Measurements from ENCODE around the gene ZNF280A. TPM values are rescaled to one million over a fixed set of nuclear protein-coding genes. Genes with fewer than 3 reads are reported as not detected.

Gene ZNF280A
- total RNA-seq, 3 donors from 2014 or later, result not detected

DNA sequence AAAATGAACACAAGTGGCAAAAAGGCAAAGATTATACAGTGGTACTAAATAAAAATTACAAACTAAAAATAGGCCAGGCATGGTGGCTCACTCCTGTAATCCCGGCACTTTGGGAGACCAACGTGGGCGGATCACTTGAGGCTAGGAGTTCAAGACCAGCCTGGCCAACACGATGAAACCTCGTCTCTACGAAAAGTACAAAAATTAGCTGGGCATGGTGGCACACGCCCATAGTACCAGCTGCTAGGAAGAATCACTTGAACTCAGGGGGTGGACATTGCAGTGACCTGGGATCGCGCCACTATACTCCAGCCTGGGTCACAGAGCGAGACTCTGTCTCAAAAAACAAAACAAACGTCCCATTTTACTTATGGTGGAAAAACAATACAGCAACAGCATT is 36.0 kb downstream of the ZNF280A start:
- Histone ChIP-seq H3K9me3 (no peaks in the 10 kb centered on the region), H3K27me3 (no peaks in the 10 kb centered on the region), H3K4me3 (no peak overlapping the region), H3K36me3 (no peaks in the 10 kb centered on the region), H3K27ac (no peak overlapping the region), H3K4me1 (no peaks in the 10 kb centered on the region)
- TF ChIP-seq POLR2AphosphoS5 (IDR thresholded peaks at IDR 0.05), result no peak
- TF ChIP-seq POLR2A (IDR thresholded peaks at IDR 0.05), result no peak
- no peak for TF ChIP-seq CTCF (IDR thresholded peaks at IDR 0.05)
- no peak for DNase-seq (ENCODE audit: low spot score in 2 of 2)
- intact Hi-C loops (cut with DNase I; ENCODE audit: low total_unique reads), result no loop called here

GRCh38 chr22:22480940-22481339 is 39.1 kb downstream of the ZNF280A start:
- H3K27ac ChIP-seq, result no peak overlapping the region
- no peaks in the 10 kb centered on the region for H3K4me1 ChIP-seq
- no peak for TF ChIP-seq POLR2AphosphoS5 (IDR thresholded peaks at IDR 0.05)
- TF ChIP-seq POLR2A (IDR thresholded peaks at IDR 0.05), result no peak
- TF ChIP-seq CTCF (IDR thresholded peaks at IDR 0.05), result no peak
- H3K36me3 ChIP-seq, result no peaks in the 10 kb centered on the region
- no peaks in the 10 kb centered on the region for H3K9me3 ChIP-seq
- no peaks in the 10 kb centered on the region for H3K27me3 ChIP-seq
- intact Hi-C loops (cut with DNase I; ENCODE audit: low total_unique reads), result no loop called here
- H3K4me3 ChIP-seq, result no peak overlapping the region
- DNase-seq (ENCODE audit: low spot score in 2 of 2), result no peak

DNA sequence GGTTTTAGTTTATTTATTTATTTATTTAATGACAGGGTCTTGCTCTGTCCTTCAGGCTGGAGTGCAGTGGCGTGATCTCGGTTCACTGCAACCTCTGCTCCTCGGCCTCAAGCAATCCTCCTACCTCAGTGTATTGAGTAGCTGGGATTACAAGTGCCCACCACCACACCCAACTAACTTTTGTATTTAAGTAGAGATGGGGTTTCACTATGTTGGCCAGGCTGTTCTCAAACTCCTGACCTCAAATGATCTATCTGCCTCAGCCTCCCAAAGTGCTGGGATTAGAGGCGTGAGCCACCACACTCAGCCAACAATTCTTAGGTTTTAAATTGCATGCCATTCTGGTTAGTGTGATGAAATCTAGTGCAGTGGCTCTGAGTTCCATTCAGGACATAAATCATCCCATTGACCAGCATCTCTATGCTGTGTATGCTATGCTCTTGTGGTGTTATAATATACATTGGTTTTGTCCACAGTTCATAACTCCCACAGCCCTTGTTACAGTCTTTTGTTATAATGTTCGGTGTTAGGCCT is 40.0 kb downstream of the ZNF280A start:
- Histone ChIP-seq H3K9me3 (no peaks in the 10 kb centered on the region), H3K4me1 (no peaks in the 10 kb centered on the region), H3K27ac (no peak overlapping the region), H3K36me3 (no peaks in the 10 kb centered on the region), H3K4me3 (no peak overlapping the region), H3K27me3 (no peaks in the 10 kb centered on the region)
- intact Hi-C loops (cut with DNase I; ENCODE audit: low total_unique reads), result no loop called here
- DNase-seq (ENCODE audit: low spot score in 2 of 2), result no peak
- no peak for TF ChIP-seq POLR2AphosphoS5 (IDR thresholded peaks at IDR 0.05)
- TF ChIP-seq POLR2A (IDR thresholded peaks at IDR 0.05), result no peak
- TF ChIP-seq CTCF (IDR thresholded peaks at IDR 0.05), result no peak

DNA sequence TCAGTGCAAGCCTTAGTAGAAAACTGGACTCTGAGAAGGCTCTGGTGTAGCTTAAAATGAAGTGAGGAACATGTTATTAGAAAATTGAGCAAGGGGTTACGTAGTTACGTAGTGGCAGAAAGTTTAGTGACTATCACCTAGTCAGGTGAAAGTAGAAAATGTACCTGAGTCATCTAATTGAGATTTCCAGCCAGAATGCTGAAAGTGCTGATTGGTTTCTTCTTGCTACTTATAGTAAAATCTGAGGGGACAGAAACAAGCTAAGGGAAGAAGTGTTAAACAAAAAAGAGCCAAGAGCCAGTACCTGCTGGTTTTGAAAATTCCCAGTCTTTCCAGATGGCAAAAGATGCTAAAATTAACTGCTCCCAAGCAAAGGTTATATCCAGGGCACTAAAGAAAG is 41.0 kb downstream of the ZNF280A start:
- Histone ChIP-seq H3K4me3 (no peak overlapping the region), H3K4me1 (no peaks in the 10 kb centered on the region), H3K36me3 (no peaks in the 10 kb centered on the region), H3K27me3 (no peaks in the 10 kb centered on the region), H3K9me3 (no peaks in the 10 kb centered on the region), H3K27ac (no peak overlapping the region)
- TF ChIP-seq CTCF (IDR thresholded peaks at IDR 0.05) (no peak), POLR2A (IDR thresholded peaks at IDR 0.05) (no peak), POLR2AphosphoS5 (IDR thresholded peaks at IDR 0.05) (no peak)
- DNase-seq (ENCODE audit: low spot score in 2 of 2), result no peak
- intact Hi-C loops (cut with DNase I; ENCODE audit: low total_unique reads), result no loop called here

DNA sequence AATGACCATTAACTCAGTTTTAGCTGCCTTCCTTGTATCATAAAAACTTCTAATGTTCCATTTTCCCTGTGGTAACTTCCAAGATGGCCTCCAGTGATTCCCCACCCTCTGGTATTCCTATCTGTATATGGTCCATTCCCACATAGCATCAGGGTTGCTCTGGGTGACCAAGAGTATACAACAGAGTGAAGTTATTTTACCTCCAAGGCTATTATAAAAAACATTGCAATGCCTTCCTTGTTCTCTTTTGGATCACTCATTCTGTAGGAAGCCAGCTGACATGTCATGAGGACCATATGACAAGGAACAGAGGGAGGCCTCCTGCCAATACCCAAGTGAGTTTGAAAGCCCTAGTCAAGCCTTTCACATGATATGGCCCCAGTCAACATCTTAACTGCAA is 41.6 kb downstream of the ZNF280A start:
- Histone ChIP-seq H3K4me3 (no peak overlapping the region), H3K27ac (no peak overlapping the region), H3K9me3 (no peaks in the 10 kb centered on the region), H3K27me3 (no peaks in the 10 kb centered on the region), H3K36me3 (no peaks in the 10 kb centered on the region), H3K4me1 (no peaks in the 10 kb centered on the region)
- DNase-seq (ENCODE audit: low spot score in 2 of 2), result no peak
- intact Hi-C loops (cut with DNase I; ENCODE audit: low total_unique reads), result no loop called here
- no peak for TF ChIP-seq CTCF (IDR thresholded peaks at IDR 0.05)
- TF ChIP-seq POLR2AphosphoS5 (IDR thresholded peaks at IDR 0.05), result no peak
- TF ChIP-seq POLR2A (IDR thresholded peaks at IDR 0.05), result no peak

Measured in breast epithelium (tissue), 4 donors.